HG02973 (cell line): ENCODE results near the gene GNG8.

Experiments
- ATAC-seq: cut with Tn5 transposase; IDR thresholded peaks from one replicate; pipeline ENCODE4 v1.9.1; 2021; ENCODE audit warnings: moderate library complexity; ENCODE audit not compliant: unreplicated experiment

Gene GNG8

DNA sequence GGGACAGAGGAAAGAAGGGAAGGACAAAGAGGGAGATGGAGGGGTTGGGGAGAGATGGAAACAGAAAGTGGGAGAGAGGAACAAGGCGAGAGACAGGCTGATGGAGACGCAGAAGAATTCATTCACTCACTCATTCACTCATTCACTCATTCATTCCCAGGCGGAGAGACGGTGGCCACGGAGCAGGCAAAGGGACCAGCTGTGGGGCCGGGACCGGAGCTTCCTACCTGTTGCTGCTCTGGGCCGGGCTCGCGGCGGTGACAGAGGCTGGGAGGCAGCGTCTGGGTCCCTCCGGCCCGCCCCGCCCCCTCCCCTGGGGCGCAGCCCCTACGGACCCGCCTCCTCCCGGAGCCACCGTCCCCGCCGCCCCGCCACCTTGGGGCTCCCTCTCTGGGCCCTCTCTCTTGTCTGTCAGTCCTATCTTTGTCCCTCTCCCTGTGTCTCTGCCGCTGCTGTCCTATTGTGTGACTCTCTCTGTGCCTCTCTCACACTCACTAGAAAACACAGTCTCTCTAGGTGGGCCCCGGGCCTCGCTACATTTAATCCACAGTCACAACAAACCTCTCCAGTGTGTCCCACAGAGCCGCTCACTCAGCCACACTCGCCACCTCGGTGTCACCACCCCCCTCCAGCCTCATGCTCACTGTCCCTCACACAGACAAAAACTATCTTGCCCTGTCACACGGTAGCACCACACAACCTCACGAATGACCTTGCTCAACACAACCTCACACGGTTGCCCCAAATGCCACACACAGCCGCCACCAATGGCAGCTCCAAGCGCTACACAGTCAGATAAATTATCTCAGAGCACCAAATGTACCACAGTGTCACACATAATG, at the start of gene GNG8:
TSS of gene GNG8 (minus strand) at position 283 of the 842 bp plus-strand sequence. CDS start 1,520 bp downstream, outside the sequence.
- ATAC-seq = no peak

DNA sequence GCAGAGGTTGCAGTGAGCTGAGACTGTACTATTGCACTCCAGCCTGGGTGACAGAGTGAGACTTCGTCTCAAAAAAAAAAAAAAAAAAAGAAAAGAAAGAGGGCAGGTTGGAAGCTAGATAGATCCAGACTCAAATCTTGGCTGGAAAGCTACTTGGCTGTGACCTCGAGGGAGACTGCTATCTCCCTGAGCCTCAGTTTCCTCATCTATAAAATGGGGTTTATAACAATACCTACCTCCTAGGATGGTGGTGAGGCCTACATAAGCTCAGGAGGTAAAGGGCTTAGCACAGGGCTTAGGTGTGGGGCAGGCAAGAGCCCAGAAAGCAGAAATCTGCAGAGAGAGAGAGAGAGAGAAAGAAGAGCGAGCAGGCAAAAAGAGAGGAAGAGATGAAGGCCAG, 49.2 kb upstream of the GNG8 start:
- ATAC-seq = no peak

DNA sequence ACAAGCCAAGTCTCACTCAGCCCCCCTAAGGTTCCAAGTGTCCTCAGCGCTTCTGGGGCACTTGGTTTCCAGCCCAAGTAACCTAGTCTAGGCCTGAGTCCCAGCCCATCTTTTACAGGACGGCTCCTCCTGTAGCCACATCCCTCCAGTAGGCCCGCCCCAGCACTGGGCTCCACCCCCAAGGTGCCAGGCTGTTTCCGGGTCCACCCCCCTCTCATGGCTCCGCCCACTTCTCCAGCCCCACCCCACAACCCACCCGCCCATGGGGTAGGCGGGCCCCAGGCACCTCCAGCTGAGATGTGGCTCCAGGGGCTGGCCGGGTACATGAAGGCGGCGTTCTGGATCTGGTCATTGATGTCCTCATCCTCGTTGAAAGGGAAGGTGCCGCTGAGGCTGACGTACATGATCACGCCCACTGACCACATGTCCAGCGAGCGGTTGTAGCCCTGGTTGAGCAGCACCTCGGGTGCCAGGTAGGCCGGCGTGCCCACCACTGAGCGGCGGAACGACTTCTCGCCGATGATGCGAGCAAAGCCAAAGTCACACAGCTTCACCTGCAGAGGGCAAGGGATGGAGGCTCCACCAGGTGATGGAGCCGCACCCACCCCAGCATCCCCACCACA, 42.2 kb upstream of the GNG8 start:
- ATAC-seq = no peak

DNA sequence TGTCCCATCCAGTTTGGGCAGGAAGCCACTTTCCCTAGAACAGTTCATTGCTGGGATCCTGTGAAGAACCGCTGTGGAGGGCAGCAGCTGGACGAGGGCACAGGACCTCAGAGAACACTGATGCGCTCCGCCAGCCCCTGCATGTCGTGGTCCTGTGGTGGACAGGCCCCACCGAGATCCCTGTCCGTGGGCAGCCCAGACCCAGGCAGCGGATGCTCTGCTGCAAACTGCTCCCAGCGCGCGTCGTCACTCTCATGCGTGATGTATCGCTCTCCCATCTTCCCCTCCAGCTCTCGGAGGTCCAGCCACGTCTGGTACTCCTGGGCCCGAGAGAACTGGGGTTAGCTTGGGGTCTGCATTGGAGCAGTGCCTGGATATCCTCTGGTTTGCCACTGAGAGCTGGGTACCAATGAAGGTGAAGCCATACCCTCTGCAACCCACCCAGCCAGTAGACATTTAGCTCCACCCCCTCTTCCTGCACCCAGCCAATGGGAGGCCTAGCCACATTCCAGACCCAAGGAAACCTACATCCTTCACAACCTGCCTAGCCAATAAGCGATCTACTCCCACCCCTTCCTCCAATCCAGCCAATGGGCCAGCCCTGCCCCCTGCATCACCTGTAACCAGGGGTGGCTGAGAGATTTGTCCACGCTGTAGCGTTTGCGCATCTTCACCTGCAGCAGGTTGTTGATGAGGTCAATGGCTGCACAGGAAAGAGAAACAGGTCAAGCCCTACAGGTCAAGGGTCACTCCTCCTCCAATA, 38.6 kb upstream of the GNG8 start:
- no peak for ATAC-seq

DNA sequence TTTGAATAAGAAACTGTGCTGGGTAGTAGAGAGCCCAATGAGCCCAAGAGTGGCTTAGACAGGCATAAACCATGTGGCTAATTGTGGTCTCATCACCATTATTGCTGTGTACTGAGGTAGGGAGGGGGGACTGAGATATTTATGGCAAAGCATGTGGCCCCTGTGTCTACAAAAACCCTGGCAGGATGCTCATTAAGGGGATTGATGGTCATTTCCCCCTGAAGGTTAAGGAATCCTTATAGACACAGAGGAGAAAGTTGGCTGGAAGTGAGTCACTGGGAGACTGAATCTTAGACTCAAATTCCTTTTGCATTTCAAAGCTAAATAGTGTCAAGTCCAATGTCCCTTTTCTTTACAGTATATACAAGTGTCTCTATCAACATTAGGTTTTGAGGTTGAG, 34.8 kb upstream of the GNG8 start:
- ATAC-seq = no peak

DNA sequence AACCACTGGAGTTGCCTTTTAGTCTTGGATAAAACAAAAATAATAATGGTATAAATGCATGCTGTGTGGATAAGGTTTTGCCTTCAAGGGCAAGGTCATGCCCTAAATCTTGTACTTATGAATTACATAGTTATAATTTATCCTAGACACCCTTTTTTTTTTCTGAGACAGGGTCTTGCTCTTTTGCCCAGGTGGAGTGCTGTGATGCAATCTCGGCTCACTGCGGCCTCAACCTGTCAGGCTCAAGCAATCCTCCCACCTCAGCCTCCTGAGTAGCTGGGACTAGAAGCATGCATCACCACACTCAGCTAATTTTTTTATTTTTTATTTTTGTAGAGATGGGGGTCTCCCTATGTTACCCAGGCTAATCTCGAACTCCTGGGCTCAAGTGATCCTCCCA, 32.7 kb upstream of the GNG8 start:
- ATAC-seq = no peak

DNA sequence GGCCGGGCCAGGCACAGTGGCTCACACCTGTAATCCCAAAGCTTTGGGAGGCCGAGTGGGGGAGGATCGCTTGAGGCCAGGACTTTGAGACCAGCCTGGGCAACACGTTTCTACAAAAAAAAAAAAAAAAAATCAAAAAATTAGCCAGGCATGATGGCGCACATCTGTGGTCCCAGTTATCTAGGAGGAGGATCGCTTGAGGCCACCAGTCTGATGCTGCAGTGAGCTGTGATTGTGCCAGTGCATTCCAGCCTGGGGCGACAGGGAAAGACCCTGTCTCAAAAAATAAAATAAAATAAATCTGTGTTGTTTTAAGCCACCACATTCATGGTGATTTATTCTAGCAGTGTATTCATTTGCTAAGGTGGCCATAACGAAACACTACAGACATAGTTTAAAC, 29.1 kb upstream of the GNG8 start:
- no peak for ATAC-seq

DNA sequence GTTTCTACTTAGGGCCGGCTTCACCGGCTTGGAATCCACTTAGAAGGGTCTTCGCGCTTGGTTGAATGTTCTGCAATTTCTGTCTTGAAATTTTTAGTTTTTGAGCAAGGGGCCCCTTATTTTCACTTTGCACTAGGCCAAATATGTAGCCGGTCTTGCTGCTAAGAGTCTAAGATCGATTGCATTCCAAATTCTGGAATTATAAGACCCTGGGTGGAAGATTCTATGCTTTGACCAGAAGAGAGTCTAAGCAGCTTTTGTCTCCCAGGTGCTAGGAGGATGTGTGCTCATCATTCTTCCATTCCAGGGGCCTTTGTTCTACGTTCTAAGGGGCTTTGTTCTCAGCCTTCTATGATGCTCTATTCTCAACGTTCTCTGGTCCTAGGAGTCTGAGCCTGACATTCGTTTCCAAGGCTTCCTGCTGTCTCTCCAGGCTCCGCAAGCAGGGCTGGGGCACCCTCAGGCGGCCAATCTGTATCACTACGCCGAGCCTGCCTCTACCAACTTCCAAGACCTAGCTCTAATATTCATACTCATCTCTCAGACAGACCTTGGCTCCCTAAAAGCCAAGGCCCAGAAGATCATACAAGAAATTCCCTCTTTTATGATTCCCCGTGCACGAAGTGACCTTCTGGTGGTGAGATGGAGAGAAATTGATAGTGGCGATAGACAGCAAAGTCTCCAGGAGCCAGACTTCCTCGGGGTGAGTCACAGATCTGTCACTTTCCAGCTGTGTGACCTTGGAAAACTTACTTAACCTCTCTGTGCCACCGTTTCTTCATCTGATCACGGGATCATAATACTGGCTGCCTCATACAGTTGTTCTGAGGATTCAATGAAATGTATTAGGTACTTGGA, 26.0 kb upstream of the GNG8 start:
- no peak for ATAC-seq

DNA sequence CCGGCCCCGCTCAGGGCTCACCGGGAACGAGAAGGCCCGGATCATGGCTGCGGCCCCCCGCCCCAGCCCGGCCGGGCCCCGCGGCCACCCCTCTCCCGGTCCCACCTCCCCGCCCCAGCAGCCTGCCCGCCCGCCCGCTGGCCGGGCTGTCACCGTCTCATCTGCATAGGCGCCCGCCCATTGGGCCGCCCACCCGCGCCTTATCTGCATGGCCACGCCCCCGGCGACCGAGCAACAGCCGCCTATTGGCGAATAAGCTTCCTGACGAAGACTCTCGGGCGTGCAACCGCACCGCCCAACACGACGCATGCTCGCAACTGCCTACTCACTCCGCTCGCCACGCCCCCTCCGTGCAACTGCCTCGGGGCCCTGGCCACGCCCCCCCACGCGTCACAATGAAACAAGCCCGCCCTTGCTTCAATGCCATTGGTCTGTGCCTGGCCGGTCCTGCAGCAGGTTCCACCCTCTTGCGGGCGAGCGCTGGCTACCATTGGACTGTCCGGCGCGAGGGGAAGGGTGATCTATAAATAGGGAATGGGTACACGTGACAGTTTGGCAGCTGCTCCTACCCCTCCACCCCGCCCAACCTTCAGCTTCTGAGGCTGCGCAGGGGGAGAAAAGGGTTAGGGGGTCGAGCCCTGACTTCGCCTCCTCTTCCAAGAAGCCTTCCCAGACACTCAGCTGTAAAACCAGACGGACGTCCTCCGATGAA, 25.2 kb upstream of the GNG8 start, which contains the start of gene DACT3:
TSS of gene DACT3 (minus strand) at position 163 of the 712 bp plus-strand sequence. CDS start at position 45, 118 bp downstream.
- ATAC-seq = peak; percentile 82

DNA sequence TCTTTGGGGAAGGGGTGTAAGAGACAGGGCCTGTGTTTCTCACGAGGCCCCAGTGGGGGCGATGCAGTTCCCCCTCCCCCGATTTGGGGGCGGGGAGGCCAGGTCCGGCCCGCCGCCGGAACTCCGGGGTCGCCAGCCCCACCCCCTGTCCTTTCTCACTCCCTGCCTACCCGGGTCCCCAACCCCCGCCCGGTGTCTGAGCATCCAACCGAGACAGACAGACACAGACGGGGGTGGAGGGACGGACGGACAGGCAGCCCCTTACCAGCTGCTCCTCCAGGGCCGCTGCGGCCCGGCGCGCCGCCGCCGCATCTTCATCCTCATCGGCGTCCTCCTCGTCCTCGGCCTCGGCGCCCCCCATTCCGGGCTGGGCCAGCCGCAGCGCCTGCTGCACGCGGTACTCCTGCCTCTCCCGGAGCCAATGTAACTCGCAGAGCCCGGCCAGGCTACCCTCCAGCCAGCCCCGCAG, 24.6 kb upstream of the GNG8 start:
- ATAC-seq = no peak

DNA sequence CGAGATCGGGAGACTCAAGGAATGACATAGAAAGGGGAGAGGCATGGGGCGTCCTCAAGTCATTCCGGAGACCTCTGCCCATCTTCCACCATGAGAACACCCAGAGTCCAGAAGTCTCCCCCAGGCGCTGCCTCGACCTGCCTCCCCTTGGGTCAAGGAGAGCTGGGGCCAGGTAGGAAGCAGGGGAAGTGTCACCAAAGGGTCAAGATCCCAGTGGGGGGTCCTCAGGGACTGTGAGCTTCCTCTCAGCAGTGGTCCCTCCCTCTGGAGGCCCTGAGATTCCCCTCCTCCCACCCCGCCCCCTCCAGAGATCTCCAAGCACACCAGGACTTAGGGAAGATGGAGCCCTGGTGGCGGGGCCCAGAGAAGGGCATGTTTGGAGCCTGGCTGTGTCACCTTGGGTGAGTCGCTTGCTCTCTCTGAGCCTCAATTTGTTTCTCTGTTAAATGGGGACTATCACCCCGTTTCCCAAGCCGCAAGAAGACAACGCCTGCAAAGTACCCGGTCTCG, 24.1 kb upstream of the GNG8 start:
- no peak for ATAC-seq

DNA sequence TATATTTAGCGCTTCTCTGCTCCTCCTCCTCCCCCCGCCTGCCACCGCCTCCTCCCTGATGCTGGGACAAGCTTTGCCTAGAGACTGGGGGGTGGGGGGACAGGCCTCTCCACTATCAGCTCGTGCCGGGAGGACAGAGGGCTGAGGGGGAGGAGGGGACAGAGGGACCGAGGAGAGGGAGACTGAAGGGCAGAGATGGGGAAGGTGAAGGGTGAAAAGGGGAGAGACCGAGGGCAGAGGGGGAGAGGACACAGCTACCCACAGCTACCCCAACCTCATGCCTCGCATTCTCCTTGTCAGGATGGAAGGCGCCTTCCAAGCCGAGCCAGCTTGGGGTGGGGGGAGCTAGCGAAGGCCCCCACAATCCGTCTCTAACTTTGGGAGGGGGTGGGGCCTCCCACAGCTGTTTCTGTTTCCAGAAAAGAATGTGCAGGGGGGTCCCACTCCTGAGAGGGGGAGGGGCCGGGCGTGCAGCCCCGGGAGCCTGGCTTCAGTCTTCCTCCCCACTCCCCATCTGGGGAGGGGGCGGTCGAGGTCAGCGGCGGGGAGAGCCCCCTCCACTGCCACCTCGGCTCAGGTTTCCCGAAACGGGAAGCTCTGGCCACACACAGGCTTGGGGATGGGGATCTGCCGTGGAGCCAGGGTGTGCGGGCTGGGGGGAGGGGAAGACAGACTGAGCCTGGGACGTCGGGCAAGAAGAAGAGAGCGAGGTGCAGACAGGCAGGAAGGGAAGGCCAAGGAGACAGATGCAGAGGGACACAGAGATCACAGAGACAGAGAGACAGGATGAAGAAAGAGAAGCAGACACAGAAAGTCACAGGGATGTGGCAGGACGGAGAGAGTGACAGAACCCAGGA, 23.4 kb upstream of the GNG8 start:
- ATAC-seq = no peak

DNA sequence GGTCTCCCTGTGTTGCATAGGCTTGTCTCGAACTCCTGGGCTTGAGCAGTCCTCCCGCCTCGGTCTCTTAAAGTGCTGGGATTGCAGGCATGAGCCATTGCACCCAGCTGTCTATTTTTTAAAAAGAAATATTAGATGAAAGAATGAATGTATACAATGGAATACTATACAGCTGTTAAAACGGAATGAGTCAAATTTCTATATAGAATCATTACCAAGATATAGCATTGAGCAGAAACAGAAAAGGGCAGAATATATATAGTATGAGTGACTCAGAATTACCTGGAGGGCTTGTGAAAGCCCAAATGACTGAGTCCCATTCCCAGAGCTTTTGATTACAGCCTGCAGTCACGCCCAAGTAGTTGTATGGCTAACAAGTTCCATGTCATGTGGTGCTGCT, 20.5 kb upstream of the GNG8 start:
- no peak for ATAC-seq

DNA sequence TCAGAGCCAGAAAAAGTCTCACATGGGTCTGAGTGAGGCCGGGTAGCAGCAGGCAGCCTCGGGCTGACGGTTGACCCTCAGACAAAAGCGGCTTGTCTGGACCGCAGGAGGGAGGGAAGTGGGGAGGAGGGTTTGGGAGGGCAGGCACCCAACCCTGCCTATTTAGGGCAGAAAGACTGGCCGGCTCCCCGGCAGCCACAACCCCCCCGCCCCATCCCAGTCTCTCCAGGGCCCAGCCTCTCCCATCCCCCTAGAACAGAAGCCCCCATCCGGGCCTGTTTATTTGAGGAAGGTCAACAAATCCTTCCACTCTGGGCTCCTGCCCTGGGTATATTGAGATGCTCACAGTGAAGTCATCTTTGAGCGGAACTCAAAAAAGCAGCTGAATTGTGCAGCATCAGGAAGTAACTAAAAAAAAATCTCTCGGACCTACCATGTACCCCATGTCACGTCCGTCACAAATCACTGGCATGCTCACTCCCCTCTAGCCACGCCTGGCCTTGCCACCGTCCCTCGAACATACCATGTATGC, 18.7 kb upstream of the GNG8 start:
- no peak for ATAC-seq

DNA sequence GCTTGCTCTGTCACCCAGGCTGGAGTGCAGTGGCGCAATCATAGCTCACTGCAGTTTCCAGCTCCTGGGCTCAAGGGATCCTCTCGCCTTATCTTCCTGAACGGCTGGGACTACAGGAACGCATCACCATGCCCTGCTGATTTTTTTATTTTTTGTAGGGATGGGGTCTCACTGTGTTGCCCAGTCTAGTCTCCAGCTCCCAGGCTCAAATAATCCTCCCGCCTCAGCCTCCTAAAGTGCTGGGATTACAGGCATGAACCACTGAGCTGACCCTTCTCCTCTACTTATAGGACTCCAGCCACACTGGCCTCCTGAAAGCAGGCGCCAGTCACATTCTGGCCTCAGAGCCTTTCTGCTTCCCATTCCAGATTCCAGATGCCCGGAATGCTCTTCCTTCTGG, 14.4 kb upstream of the GNG8 start:
- no peak for ATAC-seq

DNA sequence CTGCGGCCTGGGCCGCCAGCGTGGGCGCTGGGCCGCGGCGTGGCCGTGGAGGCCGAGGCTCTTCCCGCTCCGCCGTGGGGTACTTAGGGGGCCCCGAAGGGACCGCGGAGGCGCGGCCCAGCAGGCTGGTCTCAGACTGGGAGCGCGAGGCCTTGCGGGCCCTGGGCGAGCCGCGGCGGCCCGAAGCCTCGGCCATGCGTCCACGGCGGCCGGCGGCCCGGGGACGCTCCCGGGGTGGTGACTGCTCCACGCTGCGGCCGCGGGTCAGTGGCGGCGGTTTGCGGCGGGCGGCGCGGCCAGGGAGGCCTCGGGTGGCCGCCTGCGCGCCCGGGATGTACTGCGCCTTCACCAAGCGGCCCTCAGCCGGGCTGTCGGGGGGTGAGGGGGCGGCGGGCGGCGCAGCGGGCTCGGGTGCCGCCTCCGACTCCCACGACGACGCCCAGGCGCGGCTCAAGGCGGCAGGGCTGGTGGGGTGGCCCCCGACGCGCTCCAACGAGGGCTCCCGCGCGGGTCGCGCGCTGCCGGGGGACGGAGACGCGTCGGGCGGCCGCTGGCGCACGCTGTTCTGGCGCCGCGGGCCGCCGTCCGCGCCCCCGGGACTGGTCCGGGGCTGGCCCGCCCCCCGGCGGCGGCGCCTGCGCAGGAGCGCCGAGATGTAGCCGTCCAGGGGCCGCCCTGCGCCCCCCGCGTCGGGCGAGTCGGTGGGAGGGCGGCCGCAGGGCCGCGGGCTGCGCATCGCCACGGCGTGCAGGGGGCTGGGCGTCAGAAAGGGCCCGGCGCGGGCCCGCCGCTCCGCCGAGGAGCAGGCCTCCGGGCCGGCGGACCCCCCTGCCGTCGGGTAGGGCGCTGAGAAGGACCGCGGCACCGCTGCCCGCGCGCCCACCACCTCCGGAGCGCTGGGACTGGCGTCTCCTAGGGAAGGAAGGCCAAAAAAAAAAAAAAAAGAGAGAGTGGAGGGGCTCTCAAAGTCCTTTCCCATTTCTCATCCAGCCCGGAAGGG, 13.3 kb upstream of the GNG8 start:
- no peak for ATAC-seq
